Stimulated activated CD4-positive, alpha-beta T cell treated with anti-CD3 and anti-CD28 coated beads, Interleukin-1b, Interleukin-23, amount 100 ng/mL, for 4 hours (primary cell): ENCODE measurements around the gene PLA2G4F.

Experiments
- DNase-seq, 2 donors: peaks; one replicate each; pipeline ENCODE4 v3.0.0-alpha.2; 2020; ENCODE audit warnings: low read depth in 2 of 2

Gene PLA2G4F, protein sequence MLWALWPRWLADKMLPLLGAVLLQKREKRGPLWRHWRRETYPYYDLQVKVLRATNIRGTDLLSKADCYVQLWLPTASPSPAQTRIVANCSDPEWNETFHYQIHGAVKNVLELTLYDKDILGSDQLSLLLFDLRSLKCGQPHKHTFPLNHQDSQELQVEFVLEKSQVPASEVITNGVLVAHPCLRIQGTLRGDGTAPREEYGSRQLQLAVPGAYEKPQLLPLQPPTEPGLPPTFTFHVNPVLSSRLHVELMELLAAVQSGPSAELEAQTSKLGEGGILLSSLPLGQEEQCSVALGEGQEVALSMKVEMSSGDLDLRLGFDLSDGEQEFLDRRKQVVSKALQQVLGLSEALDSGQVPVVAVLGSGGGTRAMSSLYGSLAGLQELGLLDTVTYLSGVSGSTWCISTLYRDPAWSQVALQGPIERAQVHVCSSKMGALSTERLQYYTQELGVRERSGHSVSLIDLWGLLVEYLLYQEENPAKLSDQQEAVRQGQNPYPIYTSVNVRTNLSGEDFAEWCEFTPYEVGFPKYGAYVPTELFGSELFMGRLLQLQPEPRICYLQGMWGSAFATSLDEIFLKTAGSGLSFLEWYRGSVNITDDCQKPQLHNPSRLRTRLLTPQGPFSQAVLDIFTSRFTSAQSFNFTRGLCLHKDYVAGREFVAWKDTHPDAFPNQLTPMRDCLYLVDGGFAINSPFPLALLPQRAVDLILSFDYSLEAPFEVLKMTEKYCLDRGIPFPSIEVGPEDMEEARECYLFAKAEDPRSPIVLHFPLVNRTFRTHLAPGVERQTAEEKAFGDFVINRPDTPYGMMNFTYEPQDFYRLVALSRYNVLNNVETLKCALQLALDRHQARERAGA

DNA sequence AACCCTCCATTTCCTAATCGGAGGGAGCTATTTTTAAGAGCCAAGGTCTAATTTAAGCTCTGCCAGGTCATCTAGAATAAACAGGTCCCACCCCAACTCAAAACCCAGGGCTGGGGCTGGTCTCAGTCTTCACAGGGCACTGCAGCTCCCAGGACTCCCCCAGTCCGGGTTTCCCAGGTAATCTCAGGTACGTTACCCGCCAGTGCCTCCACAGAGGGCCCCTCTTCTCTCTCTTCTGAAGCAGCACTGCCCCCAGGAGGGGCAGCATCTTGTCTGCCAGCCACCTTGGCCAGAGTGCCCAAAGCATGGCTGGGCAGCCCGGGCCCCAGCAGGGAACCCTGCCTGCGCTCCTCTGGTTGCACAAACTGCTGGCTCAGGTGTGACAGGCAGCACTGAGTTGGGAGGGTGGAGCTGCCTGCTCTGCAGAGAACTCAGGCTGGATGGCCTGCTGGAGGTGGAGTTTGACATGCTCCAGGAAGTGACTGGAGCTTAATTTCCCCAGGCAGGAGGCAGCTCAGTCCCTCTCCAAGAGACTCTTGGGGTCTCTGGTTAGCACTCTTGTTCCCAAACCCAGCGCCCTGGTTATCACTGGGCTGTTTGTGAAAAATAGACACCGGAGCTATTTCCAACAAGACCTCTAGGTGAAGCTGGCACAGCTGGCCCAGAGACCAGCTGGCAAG is at the start of gene PLA2G4F:
PLA2G4F (minus strand) TSS at position 394 of the 680 bp plus-strand sequence; CDS start at position 307, 87 bp downstream.
- no peak for DNase-seq

GRCh38 chr15:42203891-42204290 is 47.5 kb upstream of the PLA2G4F start:
- no peak for DNase-seq

DNA sequence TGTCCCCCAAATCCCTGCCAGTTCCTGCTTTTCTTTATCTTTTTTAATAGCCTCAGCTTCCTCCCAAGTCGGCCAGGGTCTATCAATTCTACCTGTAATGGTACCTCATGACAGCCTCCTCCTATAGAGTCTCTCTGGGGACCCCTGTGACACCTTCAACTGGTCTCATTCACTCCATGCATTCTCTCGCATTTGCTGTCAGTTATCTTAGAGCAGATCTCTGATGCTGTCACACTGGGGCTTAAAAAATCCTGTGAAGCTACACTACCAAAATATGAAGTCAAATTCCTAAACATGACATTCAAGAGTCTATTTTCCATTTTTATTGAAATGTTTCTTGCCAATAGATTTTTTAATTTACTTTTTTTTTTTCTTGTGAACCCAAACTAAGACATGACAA is 46.2 kb upstream of the PLA2G4F start:
- no peak for DNase-seq

DNA sequence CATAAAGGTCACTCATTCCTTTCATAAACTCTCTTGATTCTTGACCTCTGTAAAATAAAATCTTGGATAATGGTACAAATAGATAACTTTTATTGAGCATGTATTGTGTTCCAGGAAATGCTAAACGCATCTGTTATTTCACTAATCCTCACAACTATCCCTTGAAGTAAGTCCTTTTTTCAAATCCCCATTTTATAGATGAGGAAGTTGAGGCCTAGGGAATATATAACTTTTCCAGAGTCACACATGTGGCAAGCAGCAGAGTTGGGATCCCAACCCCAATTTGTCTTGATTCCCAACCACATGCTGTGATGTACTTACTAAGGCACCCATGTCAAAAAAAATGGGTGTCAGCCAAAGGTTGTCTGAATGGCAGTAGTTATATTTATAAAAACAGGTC is 45.4 kb upstream of the PLA2G4F start:
- DNase-seq: no peak

GRCh38 chr15:42199126-42199525 is 42.7 kb upstream of the PLA2G4F start:
- DNase-seq: no peak

GRCh38 chr15:42198516-42198915 is 42.1 kb upstream of the PLA2G4F start:
- no peak for DNase-seq

DNA sequence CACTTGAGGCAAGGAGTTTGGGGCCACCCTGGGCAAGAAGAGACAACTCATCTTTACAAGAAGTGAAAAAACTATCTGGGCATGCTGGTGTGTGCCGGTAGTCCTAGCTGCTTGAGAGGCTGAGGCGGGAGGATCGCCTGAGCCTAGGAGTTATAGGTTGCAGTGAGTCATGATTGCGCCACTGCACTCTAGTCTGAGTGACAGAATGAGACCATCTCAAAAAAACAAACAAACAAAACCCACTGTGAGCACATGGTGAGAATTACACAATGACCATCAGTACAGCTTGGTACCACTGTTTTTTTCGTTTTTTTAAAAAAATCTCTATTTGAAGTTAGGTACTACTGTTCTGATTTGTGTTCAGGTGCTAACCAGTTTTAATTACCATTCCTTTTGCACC is 38.1 kb upstream of the PLA2G4F start:
- DNase-seq: no peak

GRCh38 chr15:42193383-42193782 is 36.9 kb upstream of the PLA2G4F start:
- DNase-seq: no peak

GRCh38 chr15:42191610-42192346 is 35.3 kb upstream of the PLA2G4F start:
- DNase-seq: no peak

DNA sequence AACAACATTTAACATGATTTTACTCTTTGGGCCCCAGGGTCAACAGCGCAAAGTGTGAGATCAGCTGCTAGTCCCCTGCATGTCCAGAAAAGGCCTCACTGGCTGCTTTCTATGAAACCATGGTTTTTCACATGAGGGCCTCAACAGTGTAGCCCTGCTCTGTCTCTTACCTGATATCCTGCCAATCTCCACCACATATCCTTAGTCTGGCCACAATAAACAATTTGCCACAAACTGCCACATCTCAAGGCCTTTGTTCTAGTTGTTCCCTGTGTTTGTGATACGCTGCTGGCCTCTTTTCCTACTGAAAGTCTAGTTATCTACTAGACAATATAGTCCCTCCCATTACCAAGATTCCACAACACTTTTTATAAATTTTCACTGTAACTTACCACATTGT is 33.9 kb upstream of the PLA2G4F start:
- no peak for DNase-seq

GRCh38 chr15:42185801-42186200 is 29.4 kb upstream of the PLA2G4F start:
- no peak for DNase-seq

DNA sequence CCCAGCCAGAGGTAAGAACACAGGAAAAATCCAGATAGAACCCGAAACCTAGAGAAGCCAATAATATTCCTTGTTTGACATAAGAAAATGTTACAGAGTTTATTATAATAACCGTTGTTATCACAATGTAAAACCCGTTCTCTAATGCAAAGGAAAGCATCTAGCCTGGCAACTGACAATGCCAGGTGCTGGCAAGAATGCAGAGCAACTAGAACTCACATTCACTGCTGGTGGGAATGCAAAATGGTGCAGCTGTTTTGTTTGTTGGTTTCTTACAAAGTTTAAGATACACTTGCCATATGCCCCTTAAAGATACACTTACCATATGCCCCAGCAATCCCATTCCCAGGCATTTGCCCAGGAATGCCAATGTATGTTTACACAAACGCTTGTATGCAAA is 28.3 kb upstream of the PLA2G4F start:
- DNase-seq: no peak

DNA sequence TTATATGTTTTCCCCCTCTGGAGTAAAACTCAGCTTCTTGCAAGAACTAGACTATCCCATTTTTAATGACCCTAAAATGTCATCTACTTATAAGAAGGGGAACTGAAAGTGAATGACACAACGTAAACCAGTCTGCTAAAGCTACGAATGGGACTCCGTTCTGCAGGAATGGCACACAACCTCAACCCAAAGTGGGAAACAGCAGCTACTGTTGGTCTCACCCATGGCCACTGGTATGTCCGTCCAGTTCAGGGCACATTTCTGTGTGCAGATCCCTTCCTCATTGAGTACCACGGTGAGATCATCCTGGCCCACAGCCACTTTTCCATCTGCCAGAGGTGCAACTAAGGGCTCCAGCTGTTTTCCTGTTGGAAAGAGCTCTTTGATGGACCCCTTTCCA is 27.9 kb upstream of the PLA2G4F start:
- DNase-seq: no peak

DNA sequence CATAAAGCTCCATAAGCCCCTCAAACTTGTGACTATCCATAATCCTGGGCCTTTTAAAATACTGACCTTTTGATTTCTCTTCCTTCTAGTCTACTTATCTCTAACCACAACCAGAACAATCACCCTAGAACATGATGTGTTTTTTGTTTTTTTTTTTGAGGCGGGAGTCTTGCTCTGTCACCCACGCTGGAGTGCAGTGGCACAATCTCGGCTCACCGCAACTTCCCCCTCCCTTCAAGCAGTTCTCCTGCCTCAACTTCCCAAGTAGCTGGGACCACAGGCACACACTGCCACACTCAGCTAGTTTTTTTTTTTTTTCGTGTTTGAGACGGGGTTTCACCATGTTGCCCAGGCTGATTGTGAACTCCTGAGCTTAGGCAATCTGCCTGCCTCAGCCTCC is 26.5 kb upstream of the PLA2G4F start:
- no peak for DNase-seq

DNA sequence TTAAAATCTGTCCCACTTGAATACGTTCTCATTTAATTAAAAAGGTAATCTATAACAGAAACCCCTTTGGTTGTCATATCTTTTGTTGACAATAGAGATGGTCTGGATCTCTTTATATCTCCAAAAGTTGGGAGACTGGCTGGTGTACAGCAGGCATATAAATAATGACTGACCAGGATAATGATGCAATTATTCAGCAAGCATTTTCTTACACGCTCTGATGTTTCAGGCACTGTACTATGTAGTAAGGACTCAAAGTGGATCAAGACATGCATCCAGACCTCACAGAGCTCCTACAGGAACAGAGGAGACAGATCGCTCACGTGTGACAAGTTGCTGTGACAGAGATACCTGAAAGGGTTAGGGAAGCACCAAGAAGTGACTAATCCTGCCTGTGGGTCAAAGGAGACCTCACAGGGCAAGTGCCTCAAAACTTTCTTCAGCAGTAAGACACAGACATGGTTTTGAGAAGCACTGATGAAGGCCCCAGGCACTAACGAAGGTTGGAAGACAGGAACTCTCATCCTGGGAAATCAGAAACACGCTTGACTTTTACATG is 26.0 kb upstream of the PLA2G4F start:
- no peak for DNase-seq

DNA sequence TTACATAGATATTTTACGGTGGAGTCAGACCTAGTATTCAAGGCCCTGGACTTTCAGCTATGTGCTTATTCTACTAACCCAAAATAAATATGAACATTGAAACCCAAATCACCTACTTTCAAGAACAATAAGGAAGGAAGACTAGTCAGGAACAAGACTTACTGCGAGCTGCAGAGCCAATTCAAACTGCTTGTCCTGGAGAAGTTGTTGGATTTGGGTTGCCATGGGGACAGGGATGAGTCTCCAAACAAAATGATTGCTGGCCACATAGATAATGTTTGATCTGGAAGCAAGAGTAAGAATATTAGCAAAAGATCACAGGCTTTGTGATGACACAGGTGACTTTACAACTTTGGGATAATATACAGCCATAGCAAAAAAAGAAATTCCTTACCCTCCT is 21.6 kb upstream of the PLA2G4F start:
- DNase-seq: no peak

DNA sequence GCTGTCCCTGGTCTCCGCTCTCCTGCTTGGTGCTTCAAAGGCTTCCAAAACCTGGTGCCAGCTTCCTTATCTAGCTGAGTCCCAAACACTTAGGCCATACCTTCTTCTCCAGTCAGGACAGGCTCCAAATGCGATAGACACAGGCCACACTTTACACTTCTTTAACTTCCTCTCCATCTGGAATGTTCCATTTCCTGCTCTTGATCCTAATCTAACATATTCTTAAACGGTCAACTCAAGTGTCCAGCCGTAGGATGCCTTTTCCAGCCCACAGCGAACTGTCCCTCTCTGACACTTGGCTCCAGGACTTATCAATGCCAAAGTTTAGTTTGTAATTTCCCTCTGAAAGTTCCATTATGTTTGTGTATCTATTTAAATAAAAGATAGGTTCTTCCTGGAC is 19.2 kb upstream of the PLA2G4F start:
- DNase-seq: no peak

GRCh38 chr15:42172475-42172874 is 16.0 kb upstream of the PLA2G4F start:
- no peak for DNase-seq

DNA sequence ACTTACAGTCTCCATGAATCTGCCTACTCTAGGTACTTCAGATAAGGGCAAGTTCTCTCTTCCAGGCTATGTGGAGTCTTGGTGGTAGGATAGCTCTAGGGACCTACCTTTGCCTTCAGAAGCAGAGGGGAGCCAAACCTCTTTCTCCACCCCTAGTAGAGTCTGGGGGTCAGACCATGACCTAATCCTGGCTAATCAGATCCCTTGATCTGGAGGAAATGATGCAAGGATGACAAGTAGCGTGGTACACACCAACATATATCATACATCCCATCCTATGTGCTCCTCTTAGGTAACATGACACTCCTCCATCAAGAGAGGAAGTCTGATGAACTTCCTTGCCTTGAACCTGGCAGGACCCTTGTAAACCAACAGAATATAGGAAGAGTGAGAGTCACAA is 15.4 kb upstream of the PLA2G4F start:
- DNase-seq: no peak

- DNase-seq: no peak
Measured at GRCh38 chr15:42171122-42171521, 14.7 kb upstream of the PLA2G4F start.

- DNase-seq: no peak
Measured at GRCh38 chr15:42166225-42166940, 9.9 kb upstream of the PLA2G4F start.
